GM23338 (cell line): ENCODE results near the gene FYCO1. TPM values are rescaled to one million over a fixed set of nuclear protein-coding genes. Genes with fewer than 3 reads are reported as not detected.

Source experiments
- ATAC-seq: fragments of 200-7000 bp; cut with Tn5 transposase; 3 replicates; pipeline ENCODE4 v1.9.1; 2020
- DNase-seq: peaks from one replicate; pipeline ENCODE4 v3.0.0-alpha.2; 2015; ENCODE audit warnings: low spot score
- H2AFZ ChIP-seq: fragments of 200-600 bp; sonication (generic); 2 replicates; pipeline ENCODE4 v1.8.0; 2016; ENCODE audit warnings: antibody characterized with exemption, mild to moderate bottlenecking, moderate library complexity
- H3F3A ChIP-seq: fragments of 200-600 bp; sonication (generic); replicated peaks from 2 replicates; pipeline ENCODE4 v1.8.0; 2017; ENCODE audit warnings: antibody characterized with exemption, mixed run types, low read depth
- H3K27ac ChIP-seq: fragments of 200-600 bp; sonication (generic); 2 replicates; pipeline ENCODE4 v1.6.1; 2016; ENCODE audit warnings: low read depth
- H3K27me3 ChIP-seq: fragments of 200-600 bp; sonication (generic); 2 replicates; pipeline ENCODE4 v1.8.0; 2016; ENCODE audit warnings: mild to moderate bottlenecking, mixed run types, moderate library complexity; ENCODE audit not compliant: insufficient read depth
- H3K36me3 ChIP-seq: fragments of 200-600 bp; sonication (generic); 2 replicates; pipeline ENCODE4 v1.8.0; 2016; ENCODE audit warnings: mild to moderate bottlenecking; ENCODE audit not compliant: insufficient read depth
- H3K4me1 ChIP-seq: fragments of 200-600 bp; sonication (generic); 2 replicates; pipeline ENCODE4 v1.8.0; 2016; ENCODE audit warnings: mild to moderate bottlenecking, moderate library complexity; ENCODE audit not compliant: insufficient read depth
- H3K4me2 ChIP-seq: fragments of 200-600 bp; sonication (generic); 2 replicates; pipeline ENCODE4 v1.7.1; 2017; ENCODE audit warnings: mixed run types
- H3K4me3 ChIP-seq: fragments of 200-600 bp; sonication (generic); 2 replicates; pipeline ENCODE4 v1.6.1; 2016; ENCODE audit warnings: mixed run types
- H3K79me2 ChIP-seq: fragments of 200-600 bp; sonication (generic); replicated peaks from 2 replicates; pipeline ENCODE4 v1.8.0; 2017; ENCODE audit warnings: mild to moderate bottlenecking; ENCODE audit not compliant: insufficient read depth
- H3K9me2 ChIP-seq: fragments of 200-600 bp; sonication (generic); 2 replicates; pipeline ENCODE4 v1.8.0; 2017; ENCODE audit not compliant: insufficient read depth
- H4K20me1 ChIP-seq: fragments of 200-600 bp; sonication (generic); replicated peaks from 2 replicates; pipeline ENCODE4 v1.8.0; 2017; ENCODE audit warnings: mild to moderate bottlenecking; ENCODE audit not compliant: insufficient read depth
- H3K27ac Mint-ChIP-seq: 2 replicates; pipeline ENCODE4 v1.8.0; 2020; ENCODE audit warnings: inconsistent platforms, mild to moderate bottlenecking, moderate library complexity, mixed read lengths
- H3K27me3 Mint-ChIP-seq: 3 replicates; pipeline ENCODE4 v1.8.0; 2022; ENCODE audit warnings: low read depth, mild to moderate bottlenecking, moderate library complexity, mixed read lengths, inconsistent platforms; ENCODE audit not compliant: insufficient read depth, poor library complexity
- H3K36me3 Mint-ChIP-seq: 3 replicates; pipeline ENCODE4 v1.8.0; 2021; ENCODE audit warnings: low read depth, mild to moderate bottlenecking, inconsistent platforms, moderate library complexity, mixed read lengths
- H3K4me1 Mint-ChIP-seq: 3 replicates; pipeline ENCODE4 v1.8.0; 2020; ENCODE audit warnings: mild to moderate bottlenecking, inconsistent platforms, mixed read lengths
- H3K4me3 Mint-ChIP-seq: 3 replicates; pipeline ENCODE4 v1.8.0; 2021; ENCODE audit warnings: moderate library complexity, mild to moderate bottlenecking, inconsistent platforms, mixed read lengths
- H3K9me3 Mint-ChIP-seq: 3 replicates; pipeline ENCODE4 v1.8.0; 2020; ENCODE audit warnings: moderate library complexity, mild to moderate bottlenecking, inconsistent platforms, mixed read lengths
- CREB1 ChIP-seq: fragments of 250-450 bp; sonication (Bioruptor Pico); IDR thresholded peaks from 2 replicates; pipeline ENCODE4 v1.5.0; 2020; ENCODE audit warnings: low read depth, mild to moderate bottlenecking, moderate library complexity
- CTCF ChIP-seq, 2 experiments: fragments of 200-600 bp in 1 of 2; sonication (generic) in 1 of 2; conservative IDR thresholded peaks; 2 replicates each; pipeline versions ENCODE4 v1.5.1 to v1.6.1; 2016 to 2017; ENCODE audit warnings: antibody characterized with exemption in 2 of 2, low read depth in 2 of 2, mild to moderate bottlenecking in 2 of 2, moderate library complexity in 1 of 2
- EZH2 ChIP-seq: fragments of 200-600 bp; sonication (generic); IDR thresholded peaks from one replicate; pipeline ENCODE4 v1.8.0; 2017; ENCODE audit warnings: antibody characterized with exemption, mild to moderate bottlenecking, low read depth; ENCODE audit not compliant: unreplicated experiment
- EZH2phosphoT487 ChIP-seq: fragments of 200-600 bp; sonication (generic); IDR thresholded peaks from one replicate; pipeline ENCODE4 v1.8.1; 2018; ENCODE audit warnings: antibody characterized with exemption; ENCODE audit not compliant: unreplicated experiment
- JUNB ChIP-seq: IDR thresholded peaks from one replicate; pipeline ENCODE4 v1.6.1; 2016; ENCODE audit warnings: antibody characterized with exemption; ENCODE audit not compliant: unreplicated experiment
- NANOG ChIP-seq: IDR thresholded peaks from 2 replicates; pipeline ENCODE4 v1.6.1; 2016; ENCODE audit warnings: antibody characterized with exemption, borderline replicate concordance
- POLR2AphosphoS5 ChIP-seq: IDR thresholded peaks from 2 replicates; pipeline ENCODE4 v1.6.1; 2016; ENCODE audit warnings: antibody characterized with exemption, low read depth
- STAT1 ChIP-seq: IDR thresholded peaks from one replicate; pipeline ENCODE4 v1.6.1; 2016; ENCODE audit warnings: antibody characterized with exemption; ENCODE audit not compliant: unreplicated experiment
- ZNF114 ChIP-seq: fragments of 250-450 bp; sonication (Bioruptor Pico); IDR thresholded peaks from 2 replicates; pipeline ENCODE4 v1.5.0; 2020; ENCODE audit warnings: mild to moderate bottlenecking, moderate library complexity
- ZNF331 ChIP-seq: fragments of 250-450 bp; sonication (Bioruptor Pico); IDR thresholded peaks from 2 replicates; pipeline ENCODE4 v1.5.0; 2020; ENCODE audit warnings: low read depth, mild to moderate bottlenecking, moderate library complexity
- ZNF462 ChIP-seq: fragments of 250-450 bp; sonication (Bioruptor Pico); IDR thresholded peaks from 2 replicates; pipeline ENCODE4 v1.5.0; 2020; ENCODE audit warnings: mild to moderate bottlenecking, moderate library complexity
- polyA plus RNA-seq: library from polyadenylated mRNA; unstranded; fragments of >200 nt; fragmentation: Nextera tagmentation; extraction: Ambion mirVana; gene quantifications from 2 replicates; pipeline ENCODE4 v1.2.1, GENCODE V29; 2016
- total RNA-seq: library from RNA; depleted of rRNA; stranded (reverse); fragments of >200 nt; shearing (Covaris generic); gene quantifications from 2 replicates; pipeline ENCODE4 v1.2.3, GENCODE V29; 2014
- TF ChIP-seq, protein P1 (sequence below): IDR thresholded peaks from one replicate; pipeline ENCODE4 v1.6.1; 2018; ENCODE audit warnings: antibody characterized with exemption; ENCODE audit not compliant: unreplicated experiment
- TF ChIP-seq, protein P2 (sequence below): IDR thresholded peaks from 2 replicates; pipeline ENCODE4 v1.6.1; 2016; ENCODE audit warnings: antibody characterized with exemption

Gene FYCO1
- total and polyA plus RNA-seq, 2 experiments from 2014 or later: 4.5 to 17.2 TPM

DNA sequence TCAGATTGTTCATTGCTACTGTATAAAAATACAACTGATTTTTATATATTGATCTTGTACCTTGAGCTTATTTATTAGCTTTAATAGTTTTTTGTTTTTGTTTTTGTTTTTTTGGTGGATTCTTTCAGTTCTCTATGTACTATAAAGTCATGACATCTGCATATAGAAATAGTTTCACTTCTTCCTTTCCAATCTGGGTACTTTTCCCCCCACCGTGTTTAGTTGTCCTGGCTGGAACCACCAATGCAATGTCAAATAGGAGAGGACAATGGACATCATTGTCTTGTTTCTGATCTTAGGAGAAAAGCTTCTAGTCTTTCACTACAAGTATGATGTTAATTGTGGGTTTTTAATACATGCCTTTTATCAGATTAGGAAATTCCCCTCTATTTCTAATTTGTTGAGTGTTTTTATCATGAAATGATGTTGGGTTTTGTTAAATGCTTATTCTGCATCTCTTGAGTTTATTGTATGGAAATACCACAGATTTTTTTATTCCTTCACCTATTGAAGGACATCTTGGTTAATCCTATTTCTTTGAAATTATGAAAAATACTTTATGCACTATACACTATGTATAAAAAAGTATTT is 34.4 kb upstream of the FYCO1 start:
- 0 out of 2 replicates have a peak, but pooled peaks cover 8% of the 10 kb centered on the region for H3K36me3 ChIP-seq
- H3K4me1 ChIP-seq: no peaks in the 10 kb centered on the region
- H3K4me3 ChIP-seq: no peak overlapping the region
- H3K36me3 Mint-ChIP-seq: peaks cover 9% of the 10 kb centered on the region
- no peak for DNase-seq
- no peaks in the 10 kb centered on the region for H4K20me1 ChIP-seq
- no peaks in the 10 kb centered on the region for H3K27me3 ChIP-seq
- peaks cover 53% of the 10 kb centered on the region for H3K9me3 Mint-ChIP-seq
- H3K79me2 ChIP-seq: no peaks in the 10 kb centered on the region
- TF ChIP-seq, protein P1, sequence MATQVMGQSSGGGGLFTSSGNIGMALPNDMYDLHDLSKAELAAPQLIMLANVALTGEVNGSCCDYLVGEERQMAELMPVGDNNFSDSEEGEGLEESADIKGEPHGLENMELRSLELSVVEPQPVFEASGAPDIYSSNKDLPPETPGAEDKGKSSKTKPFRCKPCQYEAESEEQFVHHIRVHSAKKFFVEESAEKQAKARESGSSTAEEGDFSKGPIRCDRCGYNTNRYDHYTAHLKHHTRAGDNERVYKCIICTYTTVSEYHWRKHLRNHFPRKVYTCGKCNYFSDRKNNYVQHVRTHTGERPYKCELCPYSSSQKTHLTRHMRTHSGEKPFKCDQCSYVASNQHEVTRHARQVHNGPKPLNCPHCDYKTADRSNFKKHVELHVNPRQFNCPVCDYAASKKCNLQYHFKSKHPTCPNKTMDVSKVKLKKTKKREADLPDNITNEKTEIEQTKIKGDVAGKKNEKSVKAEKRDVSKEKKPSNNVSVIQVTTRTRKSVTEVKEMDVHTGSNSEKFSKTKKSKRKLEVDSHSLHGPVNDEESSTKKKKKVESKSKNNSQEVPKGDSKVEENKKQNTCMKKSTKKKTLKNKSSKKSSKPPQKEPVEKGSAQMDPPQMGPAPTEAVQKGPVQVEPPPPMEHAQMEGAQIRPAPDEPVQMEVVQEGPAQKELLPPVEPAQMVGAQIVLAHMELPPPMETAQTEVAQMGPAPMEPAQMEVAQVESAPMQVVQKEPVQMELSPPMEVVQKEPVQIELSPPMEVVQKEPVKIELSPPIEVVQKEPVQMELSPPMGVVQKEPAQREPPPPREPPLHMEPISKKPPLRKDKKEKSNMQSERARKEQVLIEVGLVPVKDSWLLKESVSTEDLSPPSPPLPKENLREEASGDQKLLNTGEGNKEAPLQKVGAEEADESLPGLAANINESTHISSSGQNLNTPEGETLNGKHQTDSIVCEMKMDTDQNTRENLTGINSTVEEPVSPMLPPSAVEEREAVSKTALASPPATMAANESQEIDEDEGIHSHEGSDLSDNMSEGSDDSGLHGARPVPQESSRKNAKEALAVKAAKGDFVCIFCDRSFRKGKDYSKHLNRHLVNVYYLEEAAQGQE: no peak
- TF ChIP-seq CREB1 (CRISPR knock-in tag): no peak
- TF ChIP-seq NANOG: no peak
- TF ChIP-seq JUNB: no peak
- TF ChIP-seq POLR2AphosphoS5: no peak
- no peak for TF ChIP-seq EZH2phosphoT487
- TF ChIP-seq ZNF331: no peak
- TF ChIP-seq, protein P2, sequence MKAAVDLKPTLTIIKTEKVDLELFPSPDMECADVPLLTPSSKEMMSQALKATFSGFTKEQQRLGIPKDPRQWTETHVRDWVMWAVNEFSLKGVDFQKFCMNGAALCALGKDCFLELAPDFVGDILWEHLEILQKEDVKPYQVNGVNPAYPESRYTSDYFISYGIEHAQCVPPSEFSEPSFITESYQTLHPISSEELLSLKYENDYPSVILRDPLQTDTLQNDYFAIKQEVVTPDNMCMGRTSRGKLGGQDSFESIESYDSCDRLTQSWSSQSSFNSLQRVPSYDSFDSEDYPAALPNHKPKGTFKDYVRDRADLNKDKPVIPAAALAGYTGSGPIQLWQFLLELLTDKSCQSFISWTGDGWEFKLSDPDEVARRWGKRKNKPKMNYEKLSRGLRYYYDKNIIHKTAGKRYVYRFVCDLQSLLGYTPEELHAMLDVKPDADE: no peak
- TF ChIP-seq STAT1: no peak
- no peak for TF ChIP-seq EZH2
- TF ChIP-seq ZNF114 (CRISPR knock-in tag): no peak
- TF ChIP-seq CTCF (conservative IDR thresholded peaks at IDR 0.05; ENCODE audit: low read depth in 2 of 2): no peak
- no peak for TF ChIP-seq ZNF462 (CRISPR knock-in tag)
- no peaks in the 10 kb centered on the region for H3K4me1 Mint-ChIP-seq
- H3K4me2 ChIP-seq: no peak overlapping the region
- no peak for ATAC-seq
- no peak overlapping the region for H3K4me3 Mint-ChIP-seq
- no peak overlapping the region for H2AFZ ChIP-seq
- H3K27me3 Mint-ChIP-seq: no peaks in the 10 kb centered on the region
- H3K27ac ChIP-seq: no peak overlapping the region
- no peaks in the 10 kb centered on the region for H3F3A ChIP-seq
- H3K27ac Mint-ChIP-seq: no peak overlapping the region
- no peaks in the 10 kb centered on the region for H3K9me2 ChIP-seq
